ENCODE measurements around the gene RNF10. TPM values are rescaled to one million over a fixed set of nuclear protein-coding genes. Genes with fewer than 3 reads are reported as not detected.

RNF10 gene
- polyA plus RNA-seq, 1 donor (not counting 4 experiments of a cell fraction or from before 2014, with no cell fraction given): 60.3 TPM

DNA sequence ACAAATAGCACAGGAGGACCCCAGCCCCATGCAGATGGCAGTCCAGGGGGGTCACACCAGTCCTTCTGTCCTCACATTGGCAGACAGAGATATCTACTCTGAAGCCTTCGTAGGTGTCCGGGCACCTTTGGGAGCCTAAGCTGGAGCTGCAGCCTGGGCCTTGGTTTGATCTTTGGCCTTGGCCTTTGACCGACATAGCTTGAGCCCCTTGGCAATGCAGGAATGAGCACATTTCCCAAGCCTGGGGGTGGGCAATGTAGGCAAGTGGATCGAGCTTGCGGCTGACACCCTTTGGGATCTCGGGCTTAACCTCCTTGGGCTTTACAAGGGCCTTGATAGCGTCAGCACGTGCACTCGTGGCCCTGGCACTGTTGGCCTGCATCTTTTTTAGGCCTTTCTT lies 11.6 kb upstream of the RNF10 start:
- Histone ChIP-seq H3K4me3 (ENCODE audit: control insufficient read depth in 2 of 3, extremely low read depth in 1 of 3, insufficient read depth in 2 of 3, low read depth in 1 of 3, low read length in 3 of 3) (no peak overlapping the region), H3K4me1 (ENCODE audit: control insufficient read depth, extremely low read depth, insufficient read depth, low read length) (peaks cover 5% of the 10 kb centered on the region), H3K9me1 (ENCODE audit: control insufficient read depth, extremely low read depth, insufficient read depth, low read length) (no peaks in the 10 kb centered on the region), H3K27ac (ENCODE audit: control insufficient read depth, insufficient read depth, low read length) (no peak overlapping the region), H3K9me3 (ENCODE audit: control insufficient read depth, low read depth, low read length) (no peaks in the 10 kb centered on the region), H3K9ac (ENCODE audit: control insufficient read depth, extremely low read depth, insufficient read depth, low read length) (no peak overlapping the region), H2AFZ (ENCODE audit: control insufficient read depth, low read length) (no peak overlapping the region), H3K4me2 (ENCODE audit: control insufficient read depth, extremely low read depth, insufficient read depth, low read depth, low read length) (no peak overlapping the region), H4K20me1 (ENCODE audit: control insufficient read depth, extremely low read depth, insufficient read depth, low read length) (no peaks in the 10 kb centered on the region), H3K79me2 (ENCODE audit: control insufficient read depth, insufficient read depth, low read length) (no peaks in the 10 kb centered on the region), H3K27me3 (ENCODE audit: control insufficient read depth, extremely low read depth, insufficient read depth, low read length) (no peaks in the 10 kb centered on the region), H3K36me3 (ENCODE audit: control insufficient read depth in 2 of 2, extremely low read depth in 1 of 2, insufficient read depth in 2 of 2, low read length in 2 of 2) (peaks cover 0 to 3% of the 10 kb centered on the region in 2 experiments)
- FAIRE-seq (no peak), DNase-seq (ENCODE audit: low read depth, low spot score) (no peak)
- TF ChIP-seq CTCF (optimal IDR thresholded peaks at IDR 0.05 in 1 of 3, IDR thresholded peaks at IDR 0.05 in 1 of 3, conservative IDR thresholded peaks at IDR 0.05 in 1 of 3; ENCODE audit: extremely low read depth in 1 of 3, insufficient read depth in 2 of 3, low read length in 3 of 3): no peak
- TF ChIP-seq EZH2 (IDR thresholded peaks at IDR 0.05; ENCODE audit: low read length): no peak
- dilution Hi-C loops (cut with MboI; ENCODE audit: extremely low pct_ligation_motif_present, low sequenced_read_pairs): no loop called here

- dilution Hi-C loops (cut with MboI; ENCODE audit: extremely low pct_ligation_motif_present, low sequenced_read_pairs): no loop called here
- peak; percentile 20 for FAIRE-seq
Observed at GRCh38 chr12:120528861-120529525, 5.2 kb upstream of the RNF10 start, which contains the start of gene COQ5. COQ5 (minus strand) TSS chr12:120529158; CDS start chr12:120529141, 17 bp downstream.

More at GRCh38 chr12:120528861-120529525, 5.2 kb upstream of the RNF10 start, which contains the start of gene COQ5:
- H3K9ac ChIP-seq (ENCODE audit: control insufficient read depth, extremely low read depth, insufficient read depth, low read length): peak within 1 kb of the TSS; percentile 99
- H3K4me2 ChIP-seq (ENCODE audit: control insufficient read depth, extremely low read depth, insufficient read depth, low read depth, low read length): peak within 1 kb of the TSS; percentile 99
- H3K9me3 ChIP-seq (ENCODE audit: control insufficient read depth, low read depth, low read length): no peaks in the 10 kb centered on the region
- DNase-seq (ENCODE audit: low read depth, low spot score): no peak
- no peaks in the 10 kb centered on the region for H3K9me1 ChIP-seq (ENCODE audit: control insufficient read depth, extremely low read depth, insufficient read depth, low read length)
- no peak for TF ChIP-seq CTCF (optimal IDR thresholded peaks at IDR 0.05 in 1 of 3, IDR thresholded peaks at IDR 0.05 in 1 of 3, conservative IDR thresholded peaks at IDR 0.05 in 1 of 3; ENCODE audit: extremely low read depth in 1 of 3, insufficient read depth in 2 of 3, low read length in 3 of 3)
- no peak for TF ChIP-seq EZH2 (IDR thresholded peaks at IDR 0.05; ENCODE audit: low read length)
- peaks cover 5% of the 10 kb centered on the region for H3K79me2 ChIP-seq (ENCODE audit: control insufficient read depth, insufficient read depth, low read length)
- H2AFZ ChIP-seq (ENCODE audit: control insufficient read depth, low read length): peak within 1 kb of the TSS; percentile 95
- H3K4me1 ChIP-seq (ENCODE audit: control insufficient read depth, extremely low read depth, insufficient read depth, low read length): peaks cover 18% of the 10 kb centered on the region
- peak within 1 kb of the TSS; percentile 97 for H3K27ac ChIP-seq (ENCODE audit: control insufficient read depth, insufficient read depth, low read length)
- H4K20me1 ChIP-seq (ENCODE audit: control insufficient read depth, extremely low read depth, insufficient read depth, low read length): no peaks in the 10 kb centered on the region
- no peaks in the 10 kb centered on the region for H3K36me3 ChIP-seq (ENCODE audit: control insufficient read depth in 2 of 2, extremely low read depth in 1 of 2, insufficient read depth in 2 of 2, low read length in 2 of 2)
- H3K4me3 ChIP-seq (ENCODE audit: control insufficient read depth in 2 of 3, extremely low read depth in 1 of 3, insufficient read depth in 2 of 3, low read depth in 1 of 3, low read length in 3 of 3): peak within 1 kb of the TSS; percentile 61 to 98 (median 89)
- no peaks in the 10 kb centered on the region for H3K27me3 ChIP-seq (ENCODE audit: control insufficient read depth, extremely low read depth, insufficient read depth, low read length)
